ENCODE measurements around the gene GMPPB. TPM values are rescaled to one million over a fixed set of nuclear protein-coding genes. Genes with fewer than 3 reads are reported as not detected.

The GMPPB gene
- total RNA-seq, 1 donor: 30.2 TPM

GRCh38 chr3:49707113-49707480, 16.7 kb downstream of the GMPPB start:
- H3K4me3 ChIP-seq (ENCODE audit: low read depth, low read length): no peak overlapping the region
- DNase-seq (ENCODE audit: low read depth): no peak
- TF ChIP-seq CTCF (IDR thresholded peaks at IDR 0.05; ENCODE audit: insufficient read depth, low read depth, low read length): no peak

GRCh38 chr3:49706456-49707112, 17.2 kb downstream of the GMPPB start:
- DNase-seq (ENCODE audit: low read depth): no peak
- TF ChIP-seq CTCF (IDR thresholded peaks at IDR 0.05; ENCODE audit: insufficient read depth, low read depth, low read length): no peak

GRCh38 chr3:49705390-49705960, 18.3 kb downstream of the GMPPB start:
- DNase-seq (ENCODE audit: low read depth): no peak
- no peak for TF ChIP-seq CTCF (IDR thresholded peaks at IDR 0.05; ENCODE audit: insufficient read depth, low read depth, low read length)
- H3K4me3 ChIP-seq (ENCODE audit: low read depth, low read length): no peak overlapping the region

More at GRCh38 chr3:49706456-49707112, 17.2 kb downstream of the GMPPB start:
- H3K4me3 ChIP-seq (ENCODE audit: low read depth, low read length): no peak overlapping the region

GRCh38 chr3:49704629-49705028, 19.1 kb downstream of the GMPPB start:
- TF ChIP-seq CTCF (IDR thresholded peaks at IDR 0.05; ENCODE audit: insufficient read depth, low read depth, low read length): no peak
- no peak for DNase-seq (ENCODE audit: low read depth)
- no peak overlapping the region for H3K4me3 ChIP-seq (ENCODE audit: low read depth, low read length)

GRCh38 chr3:49703956-49704355, 19.8 kb downstream of the GMPPB start:
- TF ChIP-seq CTCF (IDR thresholded peaks at IDR 0.05; ENCODE audit: insufficient read depth, low read depth, low read length): no peak
- H3K4me3 ChIP-seq (ENCODE audit: low read depth, low read length): no peak overlapping the region
- no peak for DNase-seq (ENCODE audit: low read depth)

- no peak overlapping the region for H3K4me3 ChIP-seq (ENCODE audit: low read depth, low read length)
- peak; percentile 85 for TF ChIP-seq CTCF (IDR thresholded peaks at IDR 0.05; ENCODE audit: insufficient read depth, low read depth, low read length)
- peak; percentile 66 for DNase-seq (ENCODE audit: low read depth)
These were observed 20.3 kb downstream of the GMPPB start for GRCh38 chr3:49703443-49703927.
